Colon (tissue), 2 donors: ENCODE data around the gene FAM117A.

Source experiments
- FAIRE-seq: peaks from 2 replicates; lab custom pipeline; 2012; peaks lifted over from hg19 to GRCh38; lab: Jason Lieb, UNC
- donor health status: control.
- donor health status: control.

FAM117A gene, protein sequence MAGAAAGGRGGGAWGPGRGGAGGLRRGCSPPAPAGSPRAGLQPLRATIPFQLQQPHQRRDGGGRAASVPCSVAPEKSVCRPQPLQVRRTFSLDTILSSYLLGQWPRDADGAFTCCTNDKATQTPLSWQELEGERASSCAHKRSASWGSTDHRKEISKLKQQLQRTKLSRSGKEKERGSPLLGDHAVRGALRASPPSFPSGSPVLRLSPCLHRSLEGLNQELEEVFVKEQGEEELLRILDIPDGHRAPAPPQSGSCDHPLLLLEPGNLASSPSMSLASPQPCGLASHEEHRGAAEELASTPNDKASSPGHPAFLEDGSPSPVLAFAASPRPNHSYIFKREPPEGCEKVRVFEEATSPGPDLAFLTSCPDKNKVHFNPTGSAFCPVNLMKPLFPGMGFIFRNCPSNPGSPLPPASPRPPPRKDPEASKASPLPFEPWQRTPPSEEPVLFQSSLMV

DNA sequence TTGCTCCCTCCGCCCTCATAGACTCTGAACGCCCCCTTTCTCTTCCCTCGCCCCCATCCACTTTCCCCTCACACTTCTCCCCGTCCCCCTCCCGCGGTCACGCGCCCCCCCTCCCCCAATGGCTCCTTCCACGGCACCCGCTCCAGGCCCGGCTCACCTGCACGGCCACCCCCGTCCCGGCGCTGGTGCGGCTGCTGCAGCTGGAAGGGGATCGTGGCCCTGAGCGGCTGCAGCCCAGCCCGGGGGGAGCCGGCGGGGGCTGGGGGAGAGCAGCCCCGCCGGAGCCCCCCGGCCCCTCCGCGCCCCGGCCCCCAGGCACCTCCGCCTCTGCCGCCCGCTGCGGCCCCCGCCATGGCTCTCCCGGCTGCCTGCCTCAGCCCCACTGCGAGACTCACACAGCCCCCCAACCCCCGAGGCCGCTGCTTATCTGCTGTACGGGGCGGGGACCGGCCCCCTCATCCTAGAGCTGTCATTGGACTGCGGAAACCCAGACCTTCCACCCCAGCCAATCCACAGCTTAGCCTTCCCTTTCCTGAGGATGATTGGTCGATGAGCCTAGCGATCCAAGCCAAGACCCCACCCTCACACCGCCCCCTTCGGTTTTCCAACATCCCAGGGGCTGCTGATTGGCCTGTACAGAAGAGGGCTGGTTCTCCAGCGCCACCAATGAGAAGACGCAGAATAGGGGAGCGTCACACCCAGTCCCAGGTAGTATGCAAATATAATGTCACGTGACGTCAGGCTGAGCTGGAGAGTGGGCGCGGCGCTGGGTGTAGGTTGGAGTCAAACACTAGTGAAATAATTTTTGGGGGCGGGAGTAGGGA is at the start of gene FAM117A:
Gene FAM117A (minus strand): TSS at position 397 of the 824 bp plus-strand sequence. CDS start 44 bp downstream, at position 353.
- FAIRE-seq, result peak; percentile 38

DNA sequence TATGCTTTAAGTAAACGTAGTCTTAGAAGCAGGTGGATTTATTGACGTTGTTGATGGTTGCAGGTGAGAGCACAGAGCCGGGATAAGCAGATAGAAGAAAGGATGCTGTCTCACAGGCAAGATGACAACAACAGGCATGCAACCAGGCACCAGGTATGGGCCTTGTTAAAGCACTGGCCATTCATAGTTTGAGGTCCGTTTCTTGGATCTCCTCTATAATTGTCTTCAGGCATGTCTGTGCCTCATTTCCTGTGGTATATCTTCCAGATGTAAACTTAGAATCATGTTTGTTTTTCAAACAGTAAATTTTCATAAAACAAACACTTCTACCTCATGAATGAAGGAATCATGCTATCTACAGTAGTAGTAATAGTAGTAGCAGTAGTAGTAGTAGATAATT is 45.1 kb upstream of the FAM117A start:
- no peak for FAIRE-seq

DNA sequence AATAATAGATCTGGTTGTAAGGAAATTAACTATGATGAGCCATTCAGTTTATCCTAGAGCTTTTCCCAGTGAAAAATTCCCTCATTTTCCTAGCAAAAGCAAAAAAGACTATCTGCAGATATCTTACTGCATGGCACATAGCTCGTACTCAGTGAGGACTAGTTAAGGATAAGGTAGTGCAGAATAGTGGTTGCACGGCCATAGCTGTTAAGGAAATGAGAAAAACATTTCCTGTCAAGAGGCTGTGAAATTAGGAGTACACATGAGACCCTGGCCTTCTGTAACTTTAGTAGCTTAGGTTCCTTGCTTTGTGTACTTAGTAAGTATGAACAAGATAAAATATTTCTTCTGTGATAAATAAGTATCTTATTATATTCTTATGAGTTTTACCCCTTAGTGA is 34.8 kb upstream of the FAM117A start:
- FAIRE-seq, result no peak

DNA sequence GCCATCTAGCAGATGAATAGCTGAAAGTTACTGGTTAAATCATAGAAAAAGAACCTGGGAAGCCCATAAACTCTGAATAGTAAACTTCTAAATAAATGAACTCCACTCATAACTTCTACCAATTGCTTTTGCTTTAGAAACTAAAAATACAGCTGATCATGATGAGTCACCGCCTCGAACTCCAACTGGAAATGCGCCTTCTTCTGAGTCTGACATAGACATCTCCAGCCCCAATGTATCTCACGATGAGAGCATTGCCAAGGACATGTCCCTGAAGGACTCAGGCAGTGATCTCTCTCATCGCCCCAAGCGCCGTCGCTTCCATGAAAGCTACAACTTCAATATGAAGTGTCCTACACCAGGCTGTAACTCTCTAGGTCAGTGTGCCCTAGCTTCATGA is 34.3 kb upstream of the FAM117A start:
- no peak for FAIRE-seq

DNA sequence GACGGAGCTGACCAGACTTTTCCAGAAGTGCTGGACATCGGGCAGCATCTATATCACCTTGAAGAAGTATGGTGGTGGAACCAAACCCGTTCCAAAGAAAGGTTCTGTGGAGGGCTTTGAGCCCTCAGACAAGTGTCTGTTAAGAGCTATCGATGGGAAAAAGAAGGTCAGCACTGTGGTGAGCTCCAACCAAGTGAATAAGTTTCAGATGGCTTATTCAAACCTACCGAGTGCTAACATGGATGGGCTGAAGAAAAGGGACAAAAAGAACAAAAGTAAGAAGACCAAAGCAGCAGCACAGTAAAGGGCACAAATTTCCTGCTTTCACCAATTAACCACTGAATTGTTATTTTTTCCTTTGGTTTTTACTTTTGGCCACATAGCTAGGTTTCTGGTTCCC is 31.4 kb upstream of the FAM117A start:
- no peak for FAIRE-seq

DNA sequence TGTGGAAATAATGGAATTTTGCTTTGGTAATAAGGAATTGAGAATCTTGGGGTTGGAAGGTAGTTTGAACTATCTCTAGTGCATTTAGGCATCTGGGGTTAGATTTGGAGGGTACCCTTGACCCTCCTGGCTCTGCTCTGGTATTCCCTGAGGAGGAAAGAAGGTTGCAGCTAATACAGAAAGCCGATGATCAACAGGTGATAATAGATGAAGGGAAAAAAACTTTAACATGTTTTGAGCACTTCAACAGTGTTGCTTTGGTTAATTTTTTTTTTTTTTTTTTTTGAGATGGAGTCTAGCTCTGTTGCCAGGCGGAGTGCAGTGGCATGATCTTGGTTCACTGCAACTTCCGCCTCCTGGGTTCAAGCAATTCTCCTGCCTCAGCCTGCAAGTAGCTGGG is 29.4 kb upstream of the FAM117A start:
- FAIRE-seq, result no peak

DNA sequence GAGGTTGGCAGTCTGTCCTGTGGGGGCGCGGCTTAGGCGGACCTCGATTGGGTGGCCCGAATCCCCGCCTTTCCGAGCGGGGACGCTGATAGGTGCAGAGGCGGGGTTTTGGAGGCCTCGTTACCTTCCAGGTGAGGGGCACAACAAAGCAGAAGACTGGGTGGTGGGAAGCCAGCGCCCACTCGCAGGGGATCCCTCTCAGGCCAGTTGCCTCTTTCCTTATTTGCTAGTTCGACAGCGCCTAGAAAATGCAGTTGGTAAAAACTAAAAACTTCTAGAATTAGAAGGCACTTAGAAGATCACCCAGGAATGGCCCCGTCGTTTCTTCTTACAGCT is 25.3 kb upstream of the FAM117A start:
- no peak for FAIRE-seq

DNA sequence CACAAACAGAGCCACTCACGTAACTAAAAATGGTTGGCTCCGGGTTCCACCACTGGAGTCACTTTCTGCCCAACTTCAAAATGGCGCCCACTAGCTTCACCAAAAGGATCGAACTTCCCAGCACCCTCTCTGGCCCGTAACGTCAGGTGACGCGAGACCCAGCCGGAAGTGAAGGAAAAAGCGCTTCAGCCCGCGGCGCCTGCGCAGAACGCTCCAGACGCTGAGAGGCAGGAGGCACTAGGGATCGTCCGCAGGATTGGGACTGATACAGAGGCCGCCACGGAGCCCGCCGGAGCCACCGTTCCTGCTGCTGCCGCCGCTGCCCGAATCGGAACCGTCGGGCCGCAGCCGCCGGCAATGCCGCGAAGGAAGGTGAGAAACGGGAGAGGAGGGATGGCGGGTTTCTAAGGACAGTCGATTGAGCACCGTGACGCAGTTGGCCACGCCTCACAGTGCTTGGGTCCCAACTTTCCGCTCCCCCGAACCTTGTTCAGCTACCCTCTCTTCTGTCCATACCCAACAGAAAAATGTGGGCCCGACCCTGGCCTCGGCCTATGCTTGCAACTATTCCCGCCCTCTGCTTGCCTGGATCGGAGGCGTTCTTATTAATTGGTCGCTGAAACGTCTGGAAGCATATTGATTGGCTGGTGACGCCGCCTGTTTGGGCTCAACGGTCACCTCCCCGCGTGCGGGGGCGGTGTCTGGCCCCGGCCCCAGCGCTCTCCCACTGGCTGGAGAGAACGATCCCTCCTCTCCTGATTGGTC is 24.7 kb upstream of the FAM117A start, which contains the start of gene KAT7:
Gene KAT7 (plus strand): TSS at position 204 of the 765 bp plus-strand sequence. CDS start 154 bp downstream, at position 358.
- peak; percentile 91 for FAIRE-seq

DNA sequence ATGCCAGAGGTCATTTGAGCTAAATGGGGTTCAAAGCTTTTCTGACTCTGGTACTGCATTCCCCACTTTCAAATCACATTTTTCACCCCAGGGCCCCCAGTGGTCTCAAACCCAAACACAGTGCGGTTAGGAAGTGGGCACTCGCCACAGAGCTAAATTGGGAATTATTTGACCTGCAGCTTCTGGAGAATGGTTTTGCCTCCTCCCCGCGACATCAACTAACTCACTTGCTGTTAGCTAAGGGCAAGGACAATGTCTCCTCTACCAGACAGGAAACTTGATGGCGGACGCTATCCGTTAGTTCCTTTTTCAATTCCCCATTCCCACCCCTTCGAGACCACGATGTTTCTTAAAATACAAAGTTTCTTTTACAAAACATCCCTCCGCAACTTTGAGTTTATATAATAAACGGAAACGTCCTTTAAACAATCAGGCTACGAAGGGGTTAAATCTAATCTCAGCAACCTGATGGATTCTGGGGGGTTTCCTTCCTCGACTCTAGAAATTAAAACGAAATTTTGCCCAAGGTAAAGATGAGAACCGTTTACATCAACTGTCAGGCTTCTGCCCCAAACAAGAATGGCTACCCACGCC is 24.1 kb upstream of the FAM117A start:
- FAIRE-seq, result peak; percentile 55

DNA sequence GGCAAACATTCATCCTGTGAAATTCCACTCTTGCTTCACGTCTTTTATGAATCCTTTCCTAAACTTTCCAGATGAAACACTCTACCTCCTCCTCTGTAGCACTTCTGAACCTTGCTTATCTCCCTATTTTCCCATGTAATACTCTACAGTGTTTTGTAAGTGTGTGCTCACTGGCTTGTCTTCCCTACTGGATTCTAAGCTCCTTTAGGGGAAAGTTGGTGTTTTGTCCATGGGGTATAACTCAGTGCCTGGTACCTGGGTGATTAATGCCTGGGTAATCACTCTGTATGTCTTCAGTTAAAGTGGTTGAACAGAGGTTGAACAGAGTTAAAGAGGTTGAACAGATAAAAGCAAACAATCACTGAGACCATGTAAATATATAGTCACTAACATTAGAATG is 20.7 kb upstream of the FAM117A start:
- no peak for FAIRE-seq

DNA sequence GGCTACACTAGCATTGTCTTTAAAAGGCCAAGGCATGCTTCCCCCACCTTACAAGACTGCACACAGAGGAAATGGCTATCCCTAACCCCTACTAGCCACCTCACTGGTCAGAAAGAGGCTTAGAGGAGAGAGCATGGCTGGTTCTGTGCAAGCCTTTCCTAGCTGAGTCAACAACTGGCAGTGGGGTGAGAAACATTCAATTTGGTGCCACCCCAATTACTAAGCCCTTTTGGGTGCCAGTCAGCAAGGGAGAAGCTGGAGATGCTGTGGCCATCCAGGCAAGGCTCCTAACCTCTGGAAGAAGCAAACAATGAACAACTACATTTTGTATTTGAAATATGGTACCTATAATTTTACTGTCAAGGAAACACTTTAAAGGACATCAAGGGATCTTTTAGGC is 19.9 kb upstream of the FAM117A start:
- no peak for FAIRE-seq

DNA sequence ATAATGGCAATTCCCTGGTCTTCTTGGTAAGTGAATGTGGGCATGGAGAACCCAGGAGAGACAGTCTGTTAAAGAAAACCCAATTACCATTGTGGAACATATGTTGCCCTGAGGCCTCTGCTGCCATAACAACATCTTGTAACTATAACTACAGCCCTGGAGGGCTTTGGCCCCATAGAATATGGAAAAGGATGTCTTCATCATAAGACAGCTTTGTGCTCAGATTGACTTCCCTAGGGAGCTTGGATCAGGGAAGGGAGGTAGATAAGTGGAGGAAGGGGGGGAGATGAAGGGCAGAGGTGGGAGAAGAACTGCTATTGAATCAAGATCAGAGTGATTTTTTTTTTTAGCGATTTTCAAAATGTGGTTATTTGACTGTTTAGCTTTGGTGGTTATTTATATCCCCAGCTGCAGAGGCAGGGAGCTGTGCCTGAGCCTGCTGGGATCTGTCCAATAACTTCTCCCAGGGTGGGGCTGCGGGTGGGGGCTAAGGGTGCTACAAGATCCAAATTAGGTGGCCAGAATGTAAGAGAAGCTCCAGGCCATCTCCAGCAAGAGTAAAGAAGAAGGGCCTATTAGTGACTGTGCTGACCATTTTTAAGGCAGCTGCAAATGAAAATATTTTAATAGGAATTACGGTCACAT is 19.3 kb upstream of the FAM117A start:
- FAIRE-seq, result no peak

DNA sequence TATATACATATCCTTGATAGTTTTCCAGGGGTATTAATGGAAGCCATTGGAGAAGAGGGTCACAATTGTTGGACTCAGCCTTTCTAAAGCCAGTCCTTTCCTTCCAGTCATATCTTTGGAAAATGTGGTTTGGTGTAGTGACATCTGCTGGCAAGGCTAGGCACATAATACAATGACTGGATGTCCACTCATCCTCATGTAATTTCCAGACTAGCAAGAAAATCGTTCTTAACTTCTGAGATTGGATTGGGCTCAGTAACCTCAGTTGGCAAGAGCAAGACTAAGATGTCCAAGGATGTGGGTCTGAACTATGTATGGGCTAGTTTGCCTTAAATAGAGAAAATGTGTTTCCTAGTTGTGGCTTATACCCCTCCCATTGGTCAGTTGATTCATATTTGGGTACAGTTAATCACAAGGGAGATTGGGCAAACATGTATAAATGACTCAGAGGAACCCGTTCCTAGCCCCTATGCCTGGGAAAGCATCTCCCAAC is 15.9 kb upstream of the FAM117A start:
- FAIRE-seq, result no peak

DNA sequence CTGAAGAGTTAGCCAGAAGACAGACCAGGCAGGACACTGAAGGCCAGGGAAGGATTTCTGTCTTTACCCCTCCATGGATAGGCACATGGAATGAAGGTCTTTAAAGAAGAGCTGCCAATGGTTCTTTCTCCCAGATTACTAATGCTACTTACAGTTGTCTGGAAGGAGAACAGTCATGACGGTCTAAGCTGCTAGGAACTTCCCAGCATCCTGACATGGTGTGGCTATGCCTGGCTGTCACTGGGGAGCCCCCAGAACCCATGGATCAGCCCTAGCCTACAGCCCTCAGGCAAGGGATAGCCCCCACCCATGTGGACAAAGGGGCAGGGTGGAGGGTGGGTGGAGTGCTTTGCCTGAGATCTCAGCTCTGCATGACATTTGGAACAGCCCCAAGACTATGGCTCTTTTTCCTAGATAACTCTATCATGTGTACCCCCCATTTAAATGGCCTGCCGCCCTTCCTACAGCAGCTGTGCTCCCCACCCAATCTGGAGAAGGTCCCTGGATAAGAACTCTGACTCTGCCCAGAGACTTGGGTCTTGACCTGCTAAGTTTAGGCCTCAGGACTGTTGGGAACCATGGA is 15.3 kb upstream of the FAM117A start:
- no peak for FAIRE-seq

DNA sequence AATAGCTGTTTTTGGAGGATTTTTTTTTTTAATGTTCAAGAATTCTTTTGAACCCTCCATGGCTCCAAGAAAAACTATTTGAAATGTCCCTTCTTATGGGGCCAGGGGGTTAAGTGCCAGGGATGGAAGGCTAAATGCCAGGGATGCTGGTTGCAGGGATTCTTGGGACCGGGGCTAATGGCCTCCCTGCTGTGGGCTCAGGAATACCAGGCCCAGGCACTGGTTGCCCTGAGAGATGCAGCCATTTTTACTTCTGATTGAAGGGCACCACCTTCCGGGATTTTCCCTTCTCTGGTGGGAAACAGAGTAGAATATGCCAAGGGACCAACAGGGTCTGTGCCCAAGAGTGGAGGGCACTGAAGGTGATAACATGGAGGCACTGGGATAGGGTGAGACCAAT is 13.6 kb upstream of the FAM117A start:
- FAIRE-seq, result no peak

DNA sequence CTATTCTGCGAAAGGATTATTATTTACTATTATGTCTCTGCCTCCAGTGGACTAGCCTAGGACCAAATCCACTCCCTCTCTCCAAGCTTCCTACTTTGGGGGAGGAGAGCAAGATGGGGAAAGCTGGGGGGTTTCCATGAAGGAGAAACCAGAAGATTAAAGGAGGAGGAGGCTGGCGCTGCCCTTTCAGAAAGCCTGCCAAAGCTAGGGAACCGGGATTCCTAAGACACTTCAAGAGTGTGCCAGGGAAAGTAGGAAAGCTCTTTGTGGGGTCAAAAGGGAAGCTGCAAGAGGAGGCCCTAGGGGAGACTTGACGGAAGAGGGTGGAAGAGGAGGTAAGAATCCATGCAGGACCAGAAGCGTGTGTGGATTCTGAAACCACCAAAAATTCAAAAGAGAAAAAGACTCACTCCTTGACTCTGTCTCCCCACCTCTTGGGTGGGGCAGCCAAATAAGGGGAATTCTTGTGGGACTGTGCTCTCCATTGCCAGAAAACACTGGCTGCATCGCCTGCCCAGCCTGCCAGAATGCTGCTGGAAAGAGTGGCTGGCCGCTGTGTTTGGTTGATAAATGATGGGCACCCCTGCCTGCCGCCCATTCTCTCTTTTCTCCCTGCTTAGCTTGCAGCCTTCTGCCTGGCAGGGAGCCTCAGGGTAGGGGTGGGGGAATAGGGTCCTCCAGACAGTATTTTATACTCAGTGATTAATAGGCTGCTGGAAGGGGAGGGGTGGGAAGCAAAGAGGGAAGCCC is 12.8 kb upstream of the FAM117A start:
- no peak for FAIRE-seq

DNA sequence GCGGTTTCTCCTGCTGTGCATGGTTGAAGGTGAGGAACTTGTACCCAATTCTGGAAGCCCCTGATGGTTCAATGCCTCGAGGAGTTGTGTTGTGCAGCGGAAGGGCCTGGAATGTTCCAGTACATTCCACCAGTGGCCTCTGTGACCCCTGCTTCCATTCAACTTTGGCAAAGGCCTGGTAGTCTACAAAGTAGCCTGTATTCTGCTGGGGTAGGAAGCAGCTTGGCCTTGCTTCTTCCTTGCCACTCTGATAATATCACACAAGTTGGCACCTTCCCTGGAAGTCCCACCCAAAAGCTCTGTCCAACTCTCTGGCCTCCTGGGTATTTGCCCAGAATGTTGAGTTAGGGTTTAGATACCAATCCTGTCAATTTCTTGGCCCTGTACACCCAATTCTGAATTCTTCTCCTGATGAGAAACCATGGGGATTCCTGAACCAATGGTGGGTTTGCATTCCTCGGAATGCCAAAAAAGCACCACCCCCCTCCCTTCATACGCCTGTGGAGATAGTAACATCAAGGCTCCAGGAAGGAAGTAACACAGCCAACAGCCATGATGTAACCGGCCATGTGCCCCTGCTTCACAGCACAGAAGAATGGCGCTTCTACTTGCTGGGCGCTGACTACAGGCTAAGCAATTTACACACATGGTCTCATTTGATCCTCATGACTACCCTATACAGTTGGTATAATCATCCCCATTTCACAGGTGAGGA is 11.8 kb upstream of the FAM117A start:
- no peak for FAIRE-seq

DNA sequence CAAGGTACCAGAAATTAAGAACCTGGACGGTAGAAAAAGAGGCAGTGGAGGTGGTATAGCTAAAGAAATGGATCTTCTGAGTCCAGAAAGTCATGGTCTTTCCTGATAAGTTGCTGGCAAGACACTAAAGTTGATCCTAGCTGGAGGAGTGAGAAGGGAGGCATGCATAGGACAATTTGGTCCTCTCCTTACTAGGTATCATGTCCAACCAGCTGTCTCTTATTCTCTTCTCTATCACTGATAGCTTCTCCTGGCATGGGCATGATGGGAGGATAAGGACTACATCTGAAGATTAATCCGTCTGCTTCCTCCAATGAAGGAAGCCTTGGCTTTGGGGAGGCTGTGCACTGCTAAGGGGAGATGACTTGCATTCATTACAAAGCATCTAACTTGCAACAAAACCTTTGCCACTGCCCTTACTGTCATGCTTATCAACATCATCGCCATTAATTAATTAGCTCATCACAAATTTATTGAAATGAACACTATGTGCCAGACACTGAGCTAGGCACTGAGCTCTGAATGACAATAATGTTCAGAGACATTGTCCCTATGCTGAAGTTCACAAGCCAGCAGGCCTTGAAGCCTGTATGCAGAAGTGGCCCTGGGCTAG is 3.1 kb upstream of the FAM117A start:
- no peak for FAIRE-seq

DNA sequence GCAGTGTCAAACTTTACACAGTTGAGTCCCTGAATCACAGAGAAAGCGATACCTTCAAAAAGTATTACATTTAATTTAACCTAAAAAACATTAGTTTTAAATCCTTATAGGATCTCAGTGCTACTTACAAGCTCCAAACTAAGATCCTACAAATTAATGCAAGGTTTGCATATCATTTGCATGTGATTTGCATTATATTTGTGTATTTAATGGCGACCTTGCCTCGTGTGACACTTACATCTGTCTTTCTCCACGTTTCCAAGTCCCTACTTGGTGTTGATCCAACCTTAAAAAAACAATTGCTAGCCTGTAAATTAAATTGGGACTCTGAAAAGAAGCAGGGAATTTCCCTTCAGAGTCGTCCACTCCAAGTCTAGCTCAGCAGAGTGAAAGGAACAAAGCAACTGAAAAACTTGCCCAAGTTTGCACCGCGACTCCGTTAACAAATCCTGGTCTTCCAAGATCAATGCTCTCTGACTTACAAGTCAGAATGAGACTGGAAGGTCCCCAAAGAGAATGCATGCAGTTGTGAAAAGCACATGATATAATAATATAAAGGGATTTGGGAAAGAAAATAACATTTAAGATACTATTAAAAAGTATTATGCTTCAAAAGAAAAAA is 739 bp upstream of the FAM117A start:
- no peak for FAIRE-seq
